A673 (cell line): ENCODE results near the gene FAM229A. TPM values are rescaled to one million over a fixed set of nuclear protein-coding genes. Genes with fewer than 3 reads are reported as not detected.

Experiments used
- BruUV-seq: library from RNA; stranded (reverse); fragments of 400-500 nt; replicated peaks from 2 replicates; lab custom pipeline; 2021; lab: Mats Ljungman, UMichigan
- CTCF ChIA-PET: fragments of 300-600 bp; sonication (Branson Sonifier 250); formaldehyde crosslinking; loops from one replicate; lab custom pipeline; 2022; ENCODE audit warnings: antibody characterized with exemption; lab: Charles Lee
- POLR2A ChIA-PET: fragments of 300-600 bp; sonication (Branson Sonifier 250); formaldehyde crosslinking; loops from one replicate; lab custom pipeline; 2022; ENCODE audit warnings: antibody characterized with exemption; ENCODE audit not compliant: low non-redundant PET; lab: Charles Lee
- DNase-seq: peaks from one replicate; pipeline ENCODE4 v3.0.0-alpha.2; 2015; ENCODE audit warnings: low spot score
- H3K27ac ChIP-seq: fragments of 200-600 bp; sonication (generic); 2 replicates; pipeline ENCODE4 v1.5.1; 2016; ENCODE audit warnings: mixed run types, low read depth, mild to moderate bottlenecking, mixed read lengths, antibody characterized with exemption, low read length; ENCODE audit not compliant: poor library complexity, severe bottlenecking
- H3K27me3 ChIP-seq: fragments of 200-600 bp; sonication (generic); replicated peaks from 2 replicates; pipeline ENCODE4 v1.6.1; 2017; ENCODE audit warnings: mixed run types, low read depth, mild to moderate bottlenecking, mixed read lengths, antibody characterized with exemption, low read length; ENCODE audit not compliant: insufficient read depth, poor library complexity
- H3K36me3 ChIP-seq: fragments of 200-600 bp; sonication (generic); 2 replicates; pipeline ENCODE4 v1.6.1; 2016; ENCODE audit warnings: mixed run types, mild to moderate bottlenecking, mixed read lengths, antibody characterized with exemption, low read length; ENCODE audit not compliant: insufficient read depth, poor library complexity, severe bottlenecking
- H3K4me1 ChIP-seq: fragments of 200-600 bp; sonication (generic); 2 replicates; pipeline ENCODE4 v1.6.1; 2017; ENCODE audit warnings: mixed run types, mild to moderate bottlenecking, mixed read lengths, antibody characterized with exemption, low read length; ENCODE audit not compliant: insufficient read depth, poor library complexity, severe bottlenecking
- H3K4me3 ChIP-seq: fragments of 200-600 bp; sonication (generic); 2 replicates; pipeline ENCODE4 v1.5.1; 2016; ENCODE audit warnings: low read depth, mixed run types, mild to moderate bottlenecking, mixed read lengths, low read length; ENCODE audit not compliant: poor library complexity, severe bottlenecking
- H3K9me3 ChIP-seq: fragments of 200-600 bp; sonication (generic); 2 replicates; pipeline ENCODE4 v1.6.1; 2016; ENCODE audit warnings: mixed run types, low read depth, mild to moderate bottlenecking, mixed read lengths, antibody characterized with exemption, low read length; ENCODE audit not compliant: poor library complexity, severe bottlenecking
- EZH2 ChIP-seq: fragments of 200-600 bp; sonication (generic); IDR thresholded peaks from 2 replicates; pipeline ENCODE4 v1.6.1; 2017; ENCODE audit warnings: borderline replicate concordance, low read depth, mild to moderate bottlenecking, mixed read lengths, antibody characterized with exemption, low read length; ENCODE audit not compliant: poor library complexity, severe bottlenecking
- intact Hi-C: fragments of 100-400 bp; cut with micrococcal nuclease; formaldehyde crosslinking; loops from one replicate; pipeline ENCODE4 v1.10.0; 2022; ENCODE audit not compliant: unreplicated experiment
- total RNA-seq: library from RNA; stranded (reverse); gene quantifications from 2 replicates; pipeline ENCODE4 v1.2.3, GENCODE V29; 2021
- TF ChIP-seq, protein P1 (sequence below): fragments of 300-800, 200-600 bp; sonication (generic); conservative IDR thresholded peaks from 2 replicates; pipeline ENCODE4 v1.5.1; 2017; ENCODE audit warnings: low read depth, mild to moderate bottlenecking, antibody characterized with exemption, low read length, moderate library complexity, mixed read lengths

FAM229A gene
- total RNA-seq, 1 experiment from 2014 or later = 4.7 TPM

DNA sequence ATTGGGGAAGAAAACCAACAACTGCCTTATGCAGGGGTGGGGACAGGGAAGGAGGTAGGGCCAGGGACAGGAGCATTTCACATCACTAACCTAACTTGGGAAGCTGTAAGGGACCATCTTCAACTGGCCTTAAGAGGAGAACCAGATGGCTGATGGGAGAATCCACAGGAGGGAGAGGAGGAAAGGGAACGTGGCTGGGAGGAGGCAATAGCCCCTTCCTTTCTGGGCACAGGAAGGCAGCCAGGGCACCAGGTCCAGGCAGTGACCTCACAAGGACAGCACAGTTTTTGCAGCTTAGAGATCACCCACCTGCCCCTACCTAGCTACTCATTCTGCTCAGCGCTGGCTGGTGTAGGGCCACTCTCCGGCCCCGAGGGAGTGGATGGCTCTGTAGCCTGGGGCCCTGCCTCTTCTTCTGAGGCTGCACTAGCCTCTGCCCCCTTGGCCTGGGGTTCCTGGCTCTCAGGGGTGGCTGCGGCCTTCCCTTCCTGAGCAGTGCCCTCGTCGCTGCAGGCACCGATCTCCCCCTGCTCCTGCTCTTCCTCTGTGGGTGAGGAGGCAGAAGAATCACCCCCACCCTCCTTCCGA lies 27.9 kb downstream of the FAM229A start:
- POLR2A ChIA-PET = no interaction called here
- peak overlapping the region; percentile 99 for H3K4me3 ChIP-seq
- CTCF ChIA-PET = no interaction called here
- BruUV-seq = no TSS peak
- peak overlapping the region; percentile 96 for H3K27ac ChIP-seq
- peaks cover 51% of the 10 kb centered on the region for H3K36me3 ChIP-seq
- no peaks in the 10 kb centered on the region for H3K27me3 ChIP-seq
- intact Hi-C loops = loop anchor here (10.0 kb wide), 1 partner anchor 110 kb away; the partner anchor contains the start of genes EIF3I and TMEM234
- no peaks in the 10 kb centered on the region for H3K9me3 ChIP-seq
- H3K4me1 ChIP-seq = peaks cover 15% of the 10 kb centered on the region
- TF ChIP-seq EZH2 = no peak
- TF ChIP-seq, protein P1, sequence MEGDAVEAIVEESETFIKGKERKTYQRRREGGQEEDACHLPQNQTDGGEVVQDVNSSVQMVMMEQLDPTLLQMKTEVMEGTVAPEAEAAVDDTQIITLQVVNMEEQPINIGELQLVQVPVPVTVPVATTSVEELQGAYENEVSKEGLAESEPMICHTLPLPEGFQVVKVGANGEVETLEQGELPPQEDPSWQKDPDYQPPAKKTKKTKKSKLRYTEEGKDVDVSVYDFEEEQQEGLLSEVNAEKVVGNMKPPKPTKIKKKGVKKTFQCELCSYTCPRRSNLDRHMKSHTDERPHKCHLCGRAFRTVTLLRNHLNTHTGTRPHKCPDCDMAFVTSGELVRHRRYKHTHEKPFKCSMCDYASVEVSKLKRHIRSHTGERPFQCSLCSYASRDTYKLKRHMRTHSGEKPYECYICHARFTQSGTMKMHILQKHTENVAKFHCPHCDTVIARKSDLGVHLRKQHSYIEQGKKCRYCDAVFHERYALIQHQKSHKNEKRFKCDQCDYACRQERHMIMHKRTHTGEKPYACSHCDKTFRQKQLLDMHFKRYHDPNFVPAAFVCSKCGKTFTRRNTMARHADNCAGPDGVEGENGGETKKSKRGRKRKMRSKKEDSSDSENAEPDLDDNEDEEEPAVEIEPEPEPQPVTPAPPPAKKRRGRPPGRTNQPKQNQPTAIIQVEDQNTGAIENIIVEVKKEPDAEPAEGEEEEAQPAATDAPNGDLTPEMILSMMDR = no peak
- DNase-seq = peak; percentile 37

DNA sequence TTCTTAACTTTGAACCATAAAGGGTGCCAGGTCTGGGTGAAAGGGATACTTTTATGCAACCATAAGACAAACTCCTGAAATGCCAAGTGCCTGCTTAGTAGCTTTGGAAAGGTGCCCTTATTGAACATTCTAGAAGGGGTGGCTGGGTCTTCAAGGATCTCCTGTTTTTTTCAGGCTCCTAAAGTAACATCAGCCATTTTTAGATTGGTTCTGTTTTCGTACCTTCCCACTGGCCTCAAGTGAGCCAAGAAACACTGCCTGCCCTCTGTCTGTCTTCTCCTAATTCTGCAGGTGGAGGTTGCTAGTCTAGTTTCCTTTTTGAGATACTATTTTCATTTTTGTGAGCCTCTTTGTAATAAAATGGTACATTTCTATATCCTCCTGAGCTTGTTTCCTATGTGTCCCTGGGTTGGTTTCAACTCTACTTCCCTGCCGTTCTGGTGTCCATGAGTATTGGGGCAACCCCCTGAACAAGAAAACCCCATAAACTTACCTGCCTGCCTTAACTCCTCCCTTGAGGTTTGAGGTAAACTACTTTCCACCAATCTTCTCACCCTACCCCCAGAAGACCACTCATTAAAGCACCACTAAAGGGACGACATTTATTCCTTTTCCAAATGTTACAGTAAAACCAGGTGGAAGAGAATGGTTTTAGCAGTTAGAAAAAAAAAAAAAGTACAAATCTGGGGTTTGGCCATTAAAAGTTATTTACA lies 28.9 kb downstream of the FAM229A start:
- POLR2A ChIA-PET = interaction anchor here (0.9 kb wide), 1 partner anchor 61 kb away, joined by 4 read pairs; the partner anchor contains the start of gene BSDC1
- intact Hi-C loops = loop anchor here (10.0 kb wide), 1 partner anchor 109 kb away; the partner anchor contains the start of genes EIF3I and TMEM234
- H3K9me3 ChIP-seq = no peaks in the 10 kb centered on the region
- no peak overlapping the region for H3K4me3 ChIP-seq
- DNase-seq = no peak
- BruUV-seq = TSS peak; percentile 89
- no peaks in the 10 kb centered on the region for H3K27me3 ChIP-seq
- no peak overlapping the region for H3K27ac ChIP-seq
- CTCF ChIA-PET = interaction anchor here (0.7 kb wide), 1 partner anchor 296 kb away, joined by 4 read pairs; no protein-coding TSS in a partner anchor
- H3K36me3 ChIP-seq = peaks cover 61% of the 10 kb centered on the region
- no peak for TF ChIP-seq EZH2
- TF ChIP-seq, protein P1 = no peak
- H3K4me1 ChIP-seq = peaks cover 15% of the 10 kb centered on the region

DNA sequence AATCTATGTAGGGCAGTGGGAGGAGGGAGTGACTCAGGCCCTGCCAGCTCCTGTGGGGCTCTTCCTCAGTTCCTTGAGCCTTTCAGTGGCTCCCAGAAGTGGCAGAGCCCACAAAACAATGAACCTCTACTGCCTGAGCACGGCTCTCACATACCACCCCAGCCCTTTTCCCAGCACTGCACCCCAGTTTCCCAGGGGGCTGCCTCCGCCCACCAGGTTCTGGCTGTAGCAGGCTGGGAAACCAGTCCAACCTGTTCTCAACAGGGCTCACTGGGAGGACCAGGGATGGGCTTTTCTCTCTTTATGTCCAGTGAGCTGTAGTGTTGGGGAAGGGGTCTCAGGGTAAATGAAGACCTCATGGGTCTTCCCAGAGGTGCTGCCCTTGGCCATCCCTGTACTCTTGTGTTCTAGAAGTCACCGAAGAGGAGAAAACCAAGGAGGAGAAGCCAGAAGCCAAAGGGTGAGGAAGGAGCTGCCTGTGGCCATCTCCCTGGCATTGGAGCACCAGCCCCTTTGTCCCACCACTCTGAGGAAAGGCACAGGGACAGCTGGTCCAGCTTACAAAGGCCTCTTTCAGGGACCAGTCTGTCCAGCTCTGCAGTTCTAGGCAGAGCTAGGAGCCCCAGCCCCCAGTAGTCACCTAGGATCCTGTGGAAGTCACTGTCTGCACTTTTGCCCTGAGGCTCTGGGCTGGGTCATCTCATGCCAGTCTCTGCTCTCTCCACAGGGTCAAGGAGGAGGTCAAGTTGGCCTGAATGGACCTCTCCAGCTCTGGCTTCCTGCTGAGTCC lies 29.8 kb downstream of the FAM229A start:
- H3K4me1 ChIP-seq = peaks cover 12% of the 10 kb centered on the region
- H3K36me3 ChIP-seq = peaks cover 69% of the 10 kb centered on the region
- TF ChIP-seq, protein P1 = no peak
- no peak for TF ChIP-seq EZH2
- ChIA-PET CTCF (interaction anchor here (1.0 kb wide), 1 partner anchor 117 kb away, joined by 4 read pairs; no protein-coding TSS in a partner anchor), POLR2A (interaction anchor here (0.6 to 0.9 kb wide), 3 partner anchors 23 to 63 kb away, joined by 3 to 9 read pairs (median 4); partner anchors contain the start of gene BSDC1)
- intact Hi-C loops = loop anchor here (10.0 kb wide), 1 partner anchor 108 kb away; the partner anchor contains the start of genes EIF3I and TMEM234
- H3K27me3 ChIP-seq = no peaks in the 10 kb centered on the region
- DNase-seq = no peak
- no peak overlapping the region for H3K4me3 ChIP-seq
- peak overlapping the region; percentile 44 for H3K27ac ChIP-seq
- no TSS peak for BruUV-seq
- no peaks in the 10 kb centered on the region for H3K9me3 ChIP-seq
